H9 (cell line): ENCODE measurements around the gene SOX18. TPM values are rescaled to one million over a fixed set of nuclear protein-coding genes. Genes with fewer than 3 reads are reported as not detected.

Experiments used
- DNase-seq: peaks from one replicate; pipeline ENCODE4 v3.0.0-alpha.2; 2017
- H2AFZ ChIP-seq: one replicate; pipeline ENCODE4 v1.6.1; 2013; ENCODE audit warnings: mild to moderate bottlenecking, low read length, control low read depth, moderate library complexity
- H2AK5ac ChIP-seq: 2 replicates; pipeline ENCODE4 v1.6.1; 2013; ENCODE audit warnings: low read length, control low read depth, mixed read lengths; ENCODE audit not compliant: insufficient read length
- H2BK120ac ChIP-seq: one replicate; pipeline ENCODE4 v1.6.1; 2013; ENCODE audit warnings: low read depth, mild to moderate bottlenecking, low read length, control low read depth, inconsistent platforms; ENCODE audit not compliant: poor library complexity, severe bottlenecking
- H2BK12ac ChIP-seq: 2 replicates; pipeline ENCODE4 v1.6.1; 2013; ENCODE audit warnings: low read length, control low read depth, mixed read lengths, low read depth; ENCODE audit not compliant: insufficient read length
- H2BK15ac ChIP-seq: 2 replicates; pipeline ENCODE4 v1.6.1; 2013; ENCODE audit warnings: low read depth, low read length, control low read depth
- H2BK20ac ChIP-seq: one replicate; pipeline ENCODE4 v1.6.1; 2013; ENCODE audit warnings: low read depth, mild to moderate bottlenecking, low read length, control low read depth, inconsistent platforms; ENCODE audit not compliant: poor library complexity, severe bottlenecking
- H2BK5ac ChIP-seq: 2 replicates; pipeline ENCODE4 v1.6.1; 2013; ENCODE audit warnings: low read length, control low read depth, mixed read lengths; ENCODE audit not compliant: insufficient read length
- H3K14ac ChIP-seq: 2 replicates; pipeline ENCODE4 v1.6.1; 2013; ENCODE audit warnings: low read length, control low read depth; ENCODE audit not compliant: insufficient read depth
- H3K18ac ChIP-seq: 2 replicates; pipeline ENCODE4 v1.6.1; 2013; ENCODE audit warnings: low read depth, mild to moderate bottlenecking, mixed read lengths, low read length, control low read depth; ENCODE audit not compliant: insufficient read length
- H3K23ac ChIP-seq: 2 replicates; pipeline ENCODE4 v1.6.1; 2013; ENCODE audit warnings: low read length, control low read depth, mixed read lengths, low read depth; ENCODE audit not compliant: insufficient read length
- H3K23me2 ChIP-seq: 2 replicates; pipeline ENCODE4 v1.6.1; 2013; ENCODE audit warnings: low read depth, mild to moderate bottlenecking, mixed read lengths, low read length, control low read depth; ENCODE audit not compliant: insufficient read length, poor library complexity, severe bottlenecking
- H3K27ac ChIP-seq: 2 replicates; pipeline ENCODE4 v1.5.1; 2013; ENCODE audit warnings: low read length, control low read depth, mixed read lengths, low read depth; ENCODE audit not compliant: insufficient read length
- H3K27me3 ChIP-seq: 2 replicates; pipeline ENCODE4 v1.6.1; 2013; ENCODE audit warnings: low read length, control low read depth, inconsistent platforms; ENCODE audit not compliant: insufficient read depth
- H3K4ac ChIP-seq: 2 replicates; pipeline ENCODE4 v1.6.1; 2013; ENCODE audit warnings: low read depth, mild to moderate bottlenecking, control low read depth, inconsistent platforms, low read length, moderate library complexity
- H3K4me1 ChIP-seq: 2 replicates; pipeline ENCODE4 v1.6.1; 2013; ENCODE audit warnings: low read length, control low read depth, inconsistent platforms; ENCODE audit not compliant: insufficient read depth
- H3K4me2 ChIP-seq: 2 replicates; pipeline ENCODE4 v1.6.1; 2013; ENCODE audit warnings: low read length, control low read depth, mixed read lengths; ENCODE audit not compliant: insufficient read length, insufficient read depth
- H3K56ac ChIP-seq: 2 replicates; pipeline ENCODE4 v1.6.1; 2013; ENCODE audit warnings: low read depth, mild to moderate bottlenecking, mixed read lengths, low read length, control low read depth; ENCODE audit not compliant: insufficient read length
- H3K79me1 ChIP-seq: 2 replicates; pipeline ENCODE4 v1.6.1; 2013; ENCODE audit warnings: low read depth, mild to moderate bottlenecking, moderate library complexity, low read length, control low read depth, inconsistent platforms; ENCODE audit not compliant: insufficient read depth, poor library complexity, severe bottlenecking
- H3K79me2 ChIP-seq: 2 replicates; pipeline ENCODE4 v1.6.1; 2013; ENCODE audit warnings: low read length, control low read depth, inconsistent platforms; ENCODE audit not compliant: insufficient read depth
- H3K9ac ChIP-seq: 2 replicates; pipeline ENCODE4 v1.6.1; 2013; ENCODE audit warnings: low read length, control low read depth, mixed read lengths; ENCODE audit not compliant: insufficient read length; ENCODE audit errors: extremely low read depth
- H3K9me3 ChIP-seq: one replicate; pipeline ENCODE4 v1.6.1; 2013; ENCODE audit warnings: low read depth, low read length, inconsistent platforms; ENCODE audit not compliant: control insufficient read depth
- H3T11ph ChIP-seq: one replicate; pipeline ENCODE4 v1.6.1; 2013; ENCODE audit warnings: mild to moderate bottlenecking, low read length, control low read depth, inconsistent platforms
- H4K20me1 ChIP-seq: one replicate; pipeline ENCODE4 v1.6.1; 2013; ENCODE audit not compliant: control insufficient read depth, insufficient read length, insufficient read depth
- H4K5ac ChIP-seq: 2 replicates; pipeline ENCODE4 v1.6.1; 2013; ENCODE audit warnings: low read depth, mild to moderate bottlenecking, mixed read lengths, low read length, control low read depth; ENCODE audit not compliant: insufficient read length
- H4K8ac ChIP-seq: replicated peaks from 2 replicates; pipeline ENCODE4 v1.6.1; 2013; ENCODE audit warnings: low read length, control low read depth, mixed read lengths, low read depth; ENCODE audit not compliant: insufficient read length
- H4K91ac ChIP-seq: 2 replicates; pipeline ENCODE4 v1.6.1; 2013; ENCODE audit warnings: low read depth, mild to moderate bottlenecking, moderate library complexity, mixed read lengths, low read length, control low read depth; ENCODE audit not compliant: insufficient read length
- H3K27ac Mint-ChIP-seq, 3 experiments: 2 replicates in 2 of 3; 3 replicates in 1 of 3; pipeline ENCODE4 v1.8.0; 2020 to 2021; ENCODE audit warnings: mixed read lengths in 3 of 3, mild to moderate bottlenecking in 1 of 3, moderate library complexity in 1 of 3
- H3K27me3 Mint-ChIP-seq: 2 replicates; pipeline ENCODE4 v1.8.0; 2021; ENCODE audit warnings: low read depth, mild to moderate bottlenecking, moderate library complexity, mixed read lengths
- H3K36me3 Mint-ChIP-seq, 3 experiments: 2 replicates in 2 of 3; 3 replicates in 1 of 3; pipeline ENCODE4 v1.8.0; 2020 to 2021; ENCODE audit warnings: low read depth in 3 of 3, mixed read lengths in 3 of 3; ENCODE audit not compliant: insufficient read depth in 1 of 3
- H3K4me1 Mint-ChIP-seq, 2 experiments: 2 replicates each; pipeline ENCODE4 v1.8.0; 2020; ENCODE audit warnings: mixed read lengths in 2 of 2
- H3K4me3 Mint-ChIP-seq, 2 experiments: 2 replicates in 1 of 2; 3 replicates in 1 of 2; pipeline ENCODE4 v1.8.0; 2020 to 2021; ENCODE audit warnings: mild to moderate bottlenecking in 2 of 2, mixed read lengths in 2 of 2, moderate library complexity in 1 of 2
- H3K9me3 Mint-ChIP-seq, 2 experiments: 2 replicates in 1 of 2; 3 replicates in 1 of 2; pipeline ENCODE4 v1.8.0; 2020; ENCODE audit warnings: mild to moderate bottlenecking in 2 of 2, mixed read lengths in 2 of 2, moderate library complexity in 1 of 2
- WGBS: extraction: QIAGEN DNeasy Blood & Tissue Kit; methylation state at CpG from one replicate; pipeline ENCODE4 v1.1.7; 2013; ENCODE audit warnings: missing lambda C conversion rate, low lambda C conversion rate, mixed read lengths; ENCODE audit not compliant: insufficient read length; ENCODE audit errors: extremely low coverage; 5-methylcytosine and 5-hydroxymethylcytosine counted together
- total RNA-seq: library from RNA; stranded (reverse); gene quantifications from 2 replicates; pipeline ENCODE4 v1.2.1, GENCODE V29; 2021
- TF ChIP-seq, protein P1 (sequence below): fragments of 200-600 bp; sonication (generic); conservative IDR thresholded peaks from 3 replicates; pipeline ENCODE4 v1.8.0; 2021; ENCODE audit warnings: antibody characterized with exemption, mild to moderate bottlenecking

SOX18 gene
- total RNA-seq, 1 experiment from 2014 or later = 2.0 TPM

- Histone ChIP-seq H2AK5ac (no peak overlapping the region), H3K9me3 (no peaks in the 10 kb centered on the region), H3K79me1 (no peaks in the 10 kb centered on the region), H3K14ac (no peak overlapping the region), H4K20me1 (no peaks in the 10 kb centered on the region), H3K4me1 (no peaks in the 10 kb centered on the region), H4K5ac (no peak overlapping the region), H3K27ac (no peak overlapping the region), H2BK12ac (no peak overlapping the region), H3T11ph (no peak overlapping the region), H4K8ac (no peak overlapping the region), H3K4ac (no peak overlapping the region), H3K23me2 (no peaks in the 10 kb centered on the region), H3K18ac (no peak overlapping the region), H3K4me2 (no peak overlapping the region), H2BK20ac (no peak overlapping the region), H3K23ac (no peak overlapping the region), H2AFZ (no peak overlapping the region), H3K56ac (no peak overlapping the region), H3K27me3 (no peaks in the 10 kb centered on the region), H2BK15ac (no peak overlapping the region), H4K91ac (no peak overlapping the region), H2BK5ac (no peak overlapping the region), H3K79me2 (no peaks in the 10 kb centered on the region), H3K9ac (no peak overlapping the region), H2BK120ac (no peak overlapping the region)
- Mint-ChIP-seq H3K4me1 (no peaks in the 10 kb centered on the region), H3K27me3 (no peaks in the 10 kb centered on the region), H3K9me3 (no peaks in the 10 kb centered on the region; a peak in 1 of 5 replicates), H3K27ac (no peak overlapping the region), H3K36me3 (peaks cover 46 to 91% (median 85%) of the 10 kb centered on the region in 3 experiments), H3K4me3 (no peak overlapping the region)
- no CpG with 5 or more reads among the region's 29 CpGs for WGBS
- TF ChIP-seq, protein P1, sequence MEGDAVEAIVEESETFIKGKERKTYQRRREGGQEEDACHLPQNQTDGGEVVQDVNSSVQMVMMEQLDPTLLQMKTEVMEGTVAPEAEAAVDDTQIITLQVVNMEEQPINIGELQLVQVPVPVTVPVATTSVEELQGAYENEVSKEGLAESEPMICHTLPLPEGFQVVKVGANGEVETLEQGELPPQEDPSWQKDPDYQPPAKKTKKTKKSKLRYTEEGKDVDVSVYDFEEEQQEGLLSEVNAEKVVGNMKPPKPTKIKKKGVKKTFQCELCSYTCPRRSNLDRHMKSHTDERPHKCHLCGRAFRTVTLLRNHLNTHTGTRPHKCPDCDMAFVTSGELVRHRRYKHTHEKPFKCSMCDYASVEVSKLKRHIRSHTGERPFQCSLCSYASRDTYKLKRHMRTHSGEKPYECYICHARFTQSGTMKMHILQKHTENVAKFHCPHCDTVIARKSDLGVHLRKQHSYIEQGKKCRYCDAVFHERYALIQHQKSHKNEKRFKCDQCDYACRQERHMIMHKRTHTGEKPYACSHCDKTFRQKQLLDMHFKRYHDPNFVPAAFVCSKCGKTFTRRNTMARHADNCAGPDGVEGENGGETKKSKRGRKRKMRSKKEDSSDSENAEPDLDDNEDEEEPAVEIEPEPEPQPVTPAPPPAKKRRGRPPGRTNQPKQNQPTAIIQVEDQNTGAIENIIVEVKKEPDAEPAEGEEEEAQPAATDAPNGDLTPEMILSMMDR = no peak
- no peak for DNase-seq
Observed at GRCh38 chr20:64025826-64026412, 23.5 kb downstream of the SOX18 start.
